Measurements from ENCODE around the gene CD58. TPM values are rescaled to one million over a fixed set of nuclear protein-coding genes. Genes with fewer than 3 reads are reported as not detected.
"Not testable (repeated sequence)": the region's sequence is repeated elsewhere in the genome, so short reads cannot be mapped to it uniquely, and the experiment has no call there.

CD58 gene
- total RNA-seq, 1 donor from 2014 or later = 8.0 TPM

DNA sequence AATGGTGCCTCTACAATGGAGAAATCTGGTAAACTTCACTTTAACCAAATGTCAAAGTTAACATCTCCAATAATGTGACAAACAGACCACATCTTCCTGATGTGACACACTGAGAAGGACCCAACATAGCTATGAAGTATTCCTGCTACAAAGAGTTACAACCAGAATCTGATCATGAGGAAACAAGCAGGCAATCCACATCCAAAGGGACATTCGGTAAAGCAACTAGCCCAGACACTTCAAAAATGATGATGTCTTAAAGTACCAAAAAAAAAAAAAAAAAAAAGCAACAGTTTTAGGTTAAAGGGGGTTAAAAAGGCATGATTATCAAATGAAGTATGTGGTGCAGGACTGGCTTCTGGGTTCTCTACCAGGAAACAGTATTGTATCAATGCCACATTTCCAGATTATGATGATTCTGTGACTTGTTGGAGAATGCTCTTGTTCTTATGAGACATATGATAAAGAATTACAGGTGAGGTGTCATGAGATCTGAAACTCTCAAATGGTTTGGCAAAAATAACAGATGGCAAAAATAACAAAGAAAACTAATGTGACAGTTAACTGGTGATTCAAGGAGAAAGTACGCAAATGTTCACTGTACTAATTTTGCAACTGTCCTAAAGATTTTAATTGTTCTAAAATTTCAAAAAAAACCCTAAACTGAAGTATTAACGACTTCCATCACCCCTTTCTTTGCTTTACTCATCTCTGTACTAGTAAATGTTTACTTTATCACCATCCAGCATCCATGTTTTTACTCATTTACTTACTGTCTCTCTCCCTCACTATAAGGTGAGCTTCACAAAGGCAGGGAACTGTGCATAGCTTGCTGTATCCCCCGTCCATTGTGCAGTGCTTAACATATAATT lies 2.8 kb downstream of the CD58 start:
- Mint-ChIP-seq H3K4me3 (ENCODE audit: unreplicated experiment) (no peak overlapping the region), H3K27ac (ENCODE audit: unreplicated experiment) (no peak overlapping the region), H3K9me3 (ENCODE audit: unreplicated experiment) (peaks cover 4% of the 10 kb centered on the region), H3K36me3 (ENCODE audit: unreplicated experiment) (peaks cover 13% of the 10 kb centered on the region), H3K27me3 (ENCODE audit: unreplicated experiment) (peaks cover 4% of the 10 kb centered on the region), H3K4me1 (ENCODE audit: low read depth, unreplicated experiment) (peaks cover 20% of the 10 kb centered on the region)
- DNase-seq = no peak
- TF ChIP-seq, protein P1, sequence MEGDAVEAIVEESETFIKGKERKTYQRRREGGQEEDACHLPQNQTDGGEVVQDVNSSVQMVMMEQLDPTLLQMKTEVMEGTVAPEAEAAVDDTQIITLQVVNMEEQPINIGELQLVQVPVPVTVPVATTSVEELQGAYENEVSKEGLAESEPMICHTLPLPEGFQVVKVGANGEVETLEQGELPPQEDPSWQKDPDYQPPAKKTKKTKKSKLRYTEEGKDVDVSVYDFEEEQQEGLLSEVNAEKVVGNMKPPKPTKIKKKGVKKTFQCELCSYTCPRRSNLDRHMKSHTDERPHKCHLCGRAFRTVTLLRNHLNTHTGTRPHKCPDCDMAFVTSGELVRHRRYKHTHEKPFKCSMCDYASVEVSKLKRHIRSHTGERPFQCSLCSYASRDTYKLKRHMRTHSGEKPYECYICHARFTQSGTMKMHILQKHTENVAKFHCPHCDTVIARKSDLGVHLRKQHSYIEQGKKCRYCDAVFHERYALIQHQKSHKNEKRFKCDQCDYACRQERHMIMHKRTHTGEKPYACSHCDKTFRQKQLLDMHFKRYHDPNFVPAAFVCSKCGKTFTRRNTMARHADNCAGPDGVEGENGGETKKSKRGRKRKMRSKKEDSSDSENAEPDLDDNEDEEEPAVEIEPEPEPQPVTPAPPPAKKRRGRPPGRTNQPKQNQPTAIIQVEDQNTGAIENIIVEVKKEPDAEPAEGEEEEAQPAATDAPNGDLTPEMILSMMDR (IDR thresholded peaks at IDR 0.05; ENCODE audit: partially characterized antibody, unreplicated experiment) = no peak

GRCh38 chr1:116565222-116565621 lies 5.6 kb downstream of the CD58 start:
- TF ChIP-seq, protein P1 (IDR thresholded peaks at IDR 0.05; ENCODE audit: partially characterized antibody, unreplicated experiment) = no peak
- Mint-ChIP-seq H3K4me1 (ENCODE audit: low read depth, unreplicated experiment) (peaks cover 13% of the 10 kb centered on the region), H3K27me3 (ENCODE audit: unreplicated experiment) (no peaks in the 10 kb centered on the region), H3K9me3 (ENCODE audit: unreplicated experiment) (peaks cover 4% of the 10 kb centered on the region), H3K27ac (ENCODE audit: unreplicated experiment) (no peak overlapping the region), H3K4me3 (ENCODE audit: unreplicated experiment) (no peak overlapping the region), H3K36me3 (ENCODE audit: unreplicated experiment) (peaks cover 22% of the 10 kb centered on the region)
- DNase-seq = no peak

- H3K36me3 Mint-ChIP-seq (ENCODE audit: unreplicated experiment) = peaks cover 22% of the 10 kb centered on the region
- H3K4me3 Mint-ChIP-seq (ENCODE audit: unreplicated experiment) = no peak overlapping the region
- DNase-seq = no peak
- TF ChIP-seq, protein P1 (IDR thresholded peaks at IDR 0.05; ENCODE audit: partially characterized antibody, unreplicated experiment) = no peak
- no peaks in the 10 kb centered on the region for H3K27me3 Mint-ChIP-seq (ENCODE audit: unreplicated experiment)
- no peak overlapping the region for H3K27ac Mint-ChIP-seq (ENCODE audit: unreplicated experiment)
- peaks cover 2% of the 10 kb centered on the region for H3K9me3 Mint-ChIP-seq (ENCODE audit: unreplicated experiment)
- peaks cover 10% of the 10 kb centered on the region for H3K4me1 Mint-ChIP-seq (ENCODE audit: low read depth, unreplicated experiment)
These were observed 6.4 kb downstream of the CD58 start for GRCh38 chr1:116564426-116564825.

DNA sequence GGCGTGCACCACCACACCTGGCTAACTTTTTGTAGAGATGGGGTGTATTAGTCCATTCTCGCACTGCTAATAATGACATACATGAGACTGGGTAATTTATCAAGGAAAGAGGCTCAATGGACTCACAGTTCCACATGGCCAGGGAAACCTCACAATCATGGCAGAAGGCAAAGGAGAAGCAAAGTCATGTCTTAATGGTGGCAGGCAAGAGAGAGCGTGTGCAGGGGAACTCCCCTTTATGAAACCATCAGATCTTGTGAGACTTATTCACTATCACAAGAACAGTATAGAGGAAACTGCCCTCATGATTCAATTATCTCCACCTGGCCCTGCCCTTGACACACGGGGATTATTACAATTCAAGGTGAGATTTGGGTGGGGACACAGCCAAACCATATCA lies 8.4 kb downstream of the CD58 start:
- H3K27ac Mint-ChIP-seq (ENCODE audit: unreplicated experiment); H3K4me3 Mint-ChIP-seq (ENCODE audit: unreplicated experiment); H3K4me1 Mint-ChIP-seq (ENCODE audit: low read depth, unreplicated experiment); H3K27me3 Mint-ChIP-seq (ENCODE audit: unreplicated experiment); DNase-seq; H3K9me3 Mint-ChIP-seq (ENCODE audit: unreplicated experiment): not testable (repeated sequence)
- peaks cover 22% of the 10 kb centered on the region for H3K36me3 Mint-ChIP-seq (ENCODE audit: unreplicated experiment)

DNA sequence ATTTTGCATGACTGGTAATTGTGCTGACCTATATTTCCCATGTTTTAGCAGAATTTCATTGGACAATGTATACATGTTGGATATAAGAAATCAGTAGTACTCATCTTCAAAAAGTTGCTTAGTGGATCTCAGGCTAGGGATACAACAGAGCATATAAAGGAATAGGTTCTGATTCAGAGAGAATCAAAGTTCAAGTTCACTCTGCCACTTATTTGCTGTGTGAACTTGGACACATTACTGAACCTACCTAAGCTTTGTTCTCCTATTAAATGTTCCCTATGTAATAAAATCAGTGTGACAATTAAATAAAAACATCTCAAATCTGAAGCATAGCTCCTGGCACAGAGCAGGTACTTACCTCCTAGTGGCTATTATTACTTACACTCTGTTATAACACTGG lies 9.3 kb downstream of the CD58 start:
- Mint-ChIP-seq H3K27me3 (ENCODE audit: unreplicated experiment) (no peaks in the 10 kb centered on the region), H3K4me3 (ENCODE audit: unreplicated experiment) (no peak overlapping the region), H3K4me1 (ENCODE audit: low read depth, unreplicated experiment) (peaks cover 9% of the 10 kb centered on the region), H3K27ac (ENCODE audit: unreplicated experiment) (no peak overlapping the region), H3K36me3 (ENCODE audit: unreplicated experiment) (peaks cover 22% of the 10 kb centered on the region), H3K9me3 (ENCODE audit: unreplicated experiment) (no peaks in the 10 kb centered on the region)
- TF ChIP-seq, protein P1 (IDR thresholded peaks at IDR 0.05; ENCODE audit: partially characterized antibody, unreplicated experiment) = no peak
- no peak for DNase-seq
